GM12878 (cell line): ENCODE data around the gene PITPNC1. TPM values are rescaled to one million over a fixed set of nuclear protein-coding genes. Genes with fewer than 3 reads are reported as not detected.

ENCODE experiments used
- ATAC-seq: fragments of 200-7000 bp; cut with Tn5 transposase; 3 replicates; pipeline ENCODE4 v1.9.1; 2020; ENCODE audit warnings: mild to moderate bottlenecking, moderate library complexity
- BruUV-seq: library from RNA; stranded (reverse); fragments of 400-500 nt; replicated peaks from 2 replicates; lab custom pipeline; 2021; lab: Mats Ljungman, UMichigan
- CTCF ChIA-PET: fragments of 300-600 bp; sonication (Branson Sonifier 250); formaldehyde crosslinking; extraction: SDS; loops from one replicate; lab custom pipeline; 2021; ENCODE audit warnings: inconsistent platforms; lab: Yijun Ruan, JAX
- POLR2A ChIA-PET: fragments of 350-600 bp; formaldehyde crosslinking; extraction: SDS; loops from one replicate; lab custom pipeline; 2021; ENCODE audit warnings: inconsistent platforms; lab: Charles Lee
- RAD21 ChIA-PET: fragments of 300-600 bp; sonication (Branson Sonifier 250); formaldehyde crosslinking; loops from one replicate; lab custom pipeline; 2023; ENCODE audit warnings: antibody characterized with exemption; ENCODE audit not compliant: unreplicated experiment; lab: Charles Lee
- SMC1A ChIA-PET: fragments of 300-600 bp; sonication (Branson Sonifier 250); formaldehyde crosslinking; loops from one replicate; lab custom pipeline; 2023; ENCODE audit not compliant: unreplicated experiment, uncharacterized antibody; lab: Charles Lee
- DNase-seq: peaks from one replicate; pipeline ENCODE4 v3.0.0-alpha.2; 2011; ENCODE audit warnings: low read depth, low spot score
- FAIRE-seq: peaks from 3 replicates; lab custom pipeline; 2011; peaks lifted over from hg19 to GRCh38; lab: Jason Lieb, UNC
- H2AFZ ChIP-seq: 2 replicates; pipeline ENCODE4 v1.6.0; 2011; ENCODE audit warnings: low read depth, low read length, control low read depth; ENCODE audit not compliant: control insufficient read depth
- H3K27ac ChIP-seq: 2 replicates; pipeline ENCODE4 v1.5.1; 2011; ENCODE audit warnings: control low read depth; ENCODE audit not compliant: control insufficient read depth, insufficient read depth
- H3K27me3 ChIP-seq, 2 experiments: replicated peaks in 1 of 2; 2 replicates each; pipeline versions ENCODE4 v1.6.0 to v1.6.1; 2011; ENCODE audit warnings: low read length in 1 of 2; ENCODE audit not compliant: control insufficient read depth in 2 of 2, insufficient read depth in 2 of 2
- H3K36me3 ChIP-seq, 2 experiments: 2 replicates each; pipeline ENCODE4 v1.5.1; 2011; ENCODE audit warnings: low read length in 1 of 2; ENCODE audit not compliant: control insufficient read depth in 2 of 2, insufficient read depth in 2 of 2
- H3K4me1 ChIP-seq: 2 replicates; pipeline ENCODE4 v1.6.1; 2011; ENCODE audit warnings: mild to moderate bottlenecking, low read length, moderate library complexity, mixed read lengths; ENCODE audit not compliant: control insufficient read depth, insufficient read depth
- H3K4me2 ChIP-seq: 2 replicates; pipeline ENCODE4 v1.6.0; 2011; ENCODE audit warnings: control low read depth; ENCODE audit not compliant: control insufficient read depth, insufficient read depth
- H3K4me3 ChIP-seq: fragments of 200-600 bp; sonication (generic); 2 replicates; pipeline ENCODE4 v1.5.1; 2016
- H3K79me2 ChIP-seq: 2 replicates; pipeline ENCODE4 v1.6.0; 2011; ENCODE audit warnings: low read length; ENCODE audit not compliant: control insufficient read depth, insufficient read depth
- H3K9ac ChIP-seq: 2 replicates; pipeline ENCODE4 v1.8.0; 2011; ENCODE audit warnings: low read length, control low read depth, mixed read lengths; ENCODE audit not compliant: control insufficient read depth, insufficient read depth
- H3K9me3 ChIP-seq: replicated peaks from 3 replicates; pipeline ENCODE4 v1.5.1; 2011; ENCODE audit warnings: mild to moderate bottlenecking, low read length; ENCODE audit not compliant: control insufficient read depth, insufficient read depth
- H4K20me1 ChIP-seq: 2 replicates; pipeline ENCODE4 v1.6.0; 2011; ENCODE audit not compliant: control insufficient read depth, insufficient read depth
- EP300 ChIP-seq, 2 experiments: fragments of 150-350 bp in 1 of 2; IDR thresholded peaks; 2 replicates each; pipeline ENCODE4 v1.6.1; 2011 to 2012; ENCODE audit warnings: low read depth in 2 of 2, low read length in 2 of 2, borderline replicate concordance in 1 of 2, improper control_type of control experiment in 1 of 2, inconsistent platforms in 1 of 2; ENCODE audit not compliant: control insufficient read depth in 1 of 2
- ESRRA ChIP-seq: IDR thresholded peaks from 2 replicates; pipeline ENCODE4 v1.6.1; 2012; ENCODE audit warnings: mild to moderate bottlenecking, low read length, improper control_type of control experiment
- FOXK2 ChIP-seq: fragments of 450-650 bp; IDR thresholded peaks from 2 replicates; pipeline ENCODE4 v1.6.1; 2017; ENCODE audit warnings: mild to moderate bottlenecking, moderate library complexity
- HCFC1 ChIP-seq: fragments of 150-350 bp; IDR thresholded peaks from 2 replicates; pipeline ENCODE4 v1.6.1; 2014; ENCODE audit warnings: low read length
- JUND ChIP-seq: IDR thresholded peaks from 2 replicates; pipeline ENCODE4 v1.6.1; 2012; ENCODE audit warnings: low read depth, mild to moderate bottlenecking, low read length, improper control_type of control experiment, moderate library complexity
- MEF2A ChIP-seq: IDR thresholded peaks from 2 replicates; pipeline ENCODE4 v1.6.1; 2011; ENCODE audit warnings: low read depth, mild to moderate bottlenecking, low read length, moderate library complexity; ENCODE audit not compliant: insufficient read depth
- NFIC ChIP-seq: IDR thresholded peaks from 2 replicates; pipeline ENCODE4 v1.6.1; 2012; ENCODE audit warnings: low read depth, mild to moderate bottlenecking, inconsistent platforms, low read length, moderate library complexity
- PML ChIP-seq: IDR thresholded peaks from 2 replicates; pipeline ENCODE4 v1.6.1; 2012; ENCODE audit warnings: low read length, inconsistent platforms
- RAD51 ChIP-seq: fragments of 450-650 bp; IDR thresholded peaks from 2 replicates; pipeline ENCODE4 v1.6.1; 2016; ENCODE audit warnings: moderate library complexity, mild to moderate bottlenecking, inconsistent platforms
- RB1 ChIP-seq: fragments of 450-650 bp; formaldehyde crosslinking; IDR thresholded peaks from 2 replicates; pipeline ENCODE4 v1.6.1; 2017; ENCODE audit warnings: mild to moderate bottlenecking, borderline replicate concordance
- RBBP5 ChIP-seq: fragments of 200-600 bp; sonication (generic); conservative IDR thresholded peaks from 2 replicates; pipeline ENCODE4 v1.6.1; 2016
- RUNX3 ChIP-seq: IDR thresholded peaks from 2 replicates; pipeline ENCODE4 v1.6.1; 2012; ENCODE audit warnings: low read length, inconsistent platforms
- SMAD1 ChIP-seq: fragments of 450-650 bp; IDR thresholded peaks from 2 replicates; pipeline ENCODE4 v1.6.1; 2018; ENCODE audit warnings: mild to moderate bottlenecking, low read depth; ENCODE audit not compliant: partially characterized antibody
- SMARCA5 ChIP-seq: fragments of 450-650 bp; IDR thresholded peaks from 2 replicates; pipeline ENCODE4 v1.6.1; 2017; ENCODE audit warnings: mild to moderate bottlenecking
- STAT1 ChIP-seq: fragments of 450-650 bp; conservative IDR thresholded peaks from 2 replicates; pipeline ENCODE4 v1.6.1; 2014; ENCODE audit warnings: antibody characterized with exemption, mild to moderate bottlenecking
- TAF1 ChIP-seq: IDR thresholded peaks from 2 replicates; pipeline ENCODE4 v1.6.1; 2011; ENCODE audit warnings: mild to moderate bottlenecking, low read depth, low read length, borderline replicate concordance
- ZNF24 ChIP-seq: fragments of 450-650 bp; IDR thresholded peaks from 2 replicates; pipeline ENCODE4 v1.6.1; 2017; ENCODE audit warnings: antibody characterized with exemption, mild to moderate bottlenecking
- WGBS: methylation state at CpG from one replicate; pipeline ENCODE4 v1.1.6; 2016; ENCODE audit warnings: low lambda C conversion rate; ENCODE audit not compliant: insufficient replicate concordance, insufficient coverage; ENCODE audit errors: missing lambda C conversion rate; 5-methylcytosine and 5-hydroxymethylcytosine counted together
- in situ Hi-C: fragments of 300-500 bp; cut with MboI; formaldehyde crosslinking; loops from 9 replicates; pipeline ENCODE4 v1.14.3; 2018; ENCODE audit warnings: mixed read lengths
- intact Hi-C: fragments of 100-400 bp; cut with micrococcal nuclease; formaldehyde crosslinking; loops from one replicate; pipeline ENCODE4 v1.14.2; 2022; ENCODE audit not compliant: unreplicated experiment
- polyA plus RNA-seq, 11 experiments: library from polyadenylated mRNA; depleted of rRNA in 4 of 11; unstranded in 6 of 11; stranded (reverse) in 5 of 11; fragments of >200 nt; fragmentation: Nextera tagmentation in 4 of 11; fragmentation: Illumina TruSeq in 1 of 11; extraction: Ambion mirVana in 4 of 11; extraction: Trizol in 1 of 11; gene quantifications; 1 replicate in 1 of 11; 2 replicates in 10 of 11; pipeline versions ENCODE4 v1.2.1 to v1.2.3, GENCODE V29; 2011 to 2016; ENCODE audit warnings: inconsistent platforms in 2 of 11, missing spikeins in 2 of 11, low read depth in 1 of 11
- total RNA-seq, 4 experiments: library from RNA; depleted of rRNA in 3 of 4; stranded (reverse); fragments of >200 nt in 3 of 4; fragmentation: Illumina TruSeq in 1 of 4; extraction: Trizol in 1 of 4; gene quantifications; 2 replicates each; pipeline versions ENCODE4 v1.2.1 to v1.2.3, GENCODE V29; 2013 to 2021
- TF ChIP-seq, protein P1 (sequence below): fragments of 450-650 bp; IDR thresholded peaks from 2 replicates; pipeline ENCODE4 v1.6.1; 2016; ENCODE audit warnings: mild to moderate bottlenecking, moderate library complexity, borderline replicate concordance
- TF ChIP-seq, protein P2 (sequence below): IDR thresholded peaks from 2 replicates; pipeline ENCODE4 v1.6.1; 2011; ENCODE audit warnings: borderline replicate concordance, low read depth, mild to moderate bottlenecking, moderate library complexity, mixed read lengths, low read length; ENCODE audit not compliant: insufficient read depth; ENCODE audit errors: extremely low read length
- TF ChIP-seq, protein P3 (sequence below): IDR thresholded peaks from 2 replicates; pipeline ENCODE4 v1.6.1; 2012; ENCODE audit warnings: low read depth, low read length, improper control_type of control experiment

PITPNC1 gene
- total and polyA plus RNA-seq, 10 of the 15 experiments (the other 5 are each of a cell fraction or from before 2014, with no cell fraction given): 12.2 to 62.4 (median 47.3) TPM

DNA sequence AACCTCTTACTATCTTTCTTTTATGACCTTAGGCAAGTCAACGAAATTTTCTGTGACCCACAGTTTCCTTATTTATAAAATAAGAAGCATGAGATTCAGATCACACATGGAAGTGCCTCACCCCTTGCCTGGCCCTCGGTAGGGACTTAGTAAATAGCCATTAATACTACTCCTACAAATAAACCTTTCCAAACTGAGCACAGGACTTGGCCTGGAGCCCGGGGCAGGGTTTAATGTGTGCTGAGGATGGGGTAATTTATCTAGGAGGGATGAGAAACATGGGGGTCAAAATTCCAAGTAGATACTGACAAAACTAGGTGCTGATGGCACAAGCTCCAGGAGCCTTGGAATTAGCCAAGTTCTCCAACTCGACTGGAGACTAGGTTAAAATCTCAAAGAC lies 35.0 kb downstream of the PITPNC1 start (continued):
- TF ChIP-seq, protein P1, sequence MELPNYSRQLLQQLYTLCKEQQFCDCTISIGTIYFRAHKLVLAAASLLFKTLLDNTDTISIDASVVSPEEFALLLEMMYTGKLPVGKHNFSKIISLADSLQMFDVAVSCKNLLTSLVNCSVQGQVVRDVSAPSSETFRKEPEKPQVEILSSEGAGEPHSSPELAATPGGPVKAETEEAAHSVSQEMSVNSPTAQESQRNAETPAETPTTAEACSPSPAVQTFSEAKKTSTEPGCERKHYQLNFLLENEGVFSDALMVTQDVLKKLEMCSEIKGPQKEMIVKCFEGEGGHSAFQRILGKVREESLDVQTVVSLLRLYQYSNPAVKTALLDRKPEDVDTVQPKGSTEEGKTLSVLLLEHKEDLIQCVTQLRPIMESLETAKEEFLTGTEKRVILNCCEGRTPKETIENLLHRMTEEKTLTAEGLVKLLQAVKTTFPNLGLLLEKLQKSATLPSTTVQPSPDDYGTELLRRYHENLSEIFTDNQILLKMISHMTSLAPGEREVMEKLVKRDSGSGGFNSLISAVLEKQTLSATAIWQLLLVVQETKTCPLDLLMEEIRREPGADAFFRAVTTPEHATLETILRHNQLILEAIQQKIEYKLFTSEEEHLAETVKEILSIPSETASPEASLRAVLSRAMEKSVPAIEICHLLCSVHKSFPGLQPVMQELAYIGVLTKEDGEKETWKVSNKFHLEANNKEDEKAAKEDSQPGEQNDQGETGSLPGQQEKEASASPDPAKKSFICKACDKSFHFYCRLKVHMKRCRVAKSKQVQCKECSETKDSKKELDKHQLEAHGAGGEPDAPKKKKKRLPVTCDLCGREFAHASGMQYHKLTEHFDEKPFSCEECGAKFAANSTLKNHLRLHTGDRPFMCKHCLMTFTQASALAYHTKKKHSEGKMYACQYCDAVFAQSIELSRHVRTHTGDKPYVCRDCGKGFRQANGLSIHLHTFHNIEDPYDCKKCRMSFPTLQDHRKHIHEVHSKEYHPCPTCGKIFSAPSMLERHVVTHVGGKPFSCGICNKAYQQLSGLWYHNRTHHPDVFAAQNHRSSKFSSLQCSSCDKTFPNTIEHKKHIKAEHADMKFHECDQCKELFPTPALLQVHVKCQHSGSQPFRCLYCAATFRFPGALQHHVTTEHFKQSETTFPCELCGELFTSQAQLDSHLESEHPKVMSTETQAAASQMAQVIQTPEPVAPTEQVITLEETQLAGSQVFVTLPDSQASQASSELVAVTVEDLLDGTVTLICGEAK: no peak
- no peak for TF ChIP-seq SMAD1
- TF ChIP-seq ESRRA: no peak
- no peak for TF ChIP-seq ZNF24
- TF ChIP-seq SMARCA5: no peak
- no peak for TF ChIP-seq MEF2A
- no peak for TF ChIP-seq RBBP5
- no peak for TF ChIP-seq JUND
- no peak for TF ChIP-seq EP300 (IDR thresholded peaks at IDR 0.05; ENCODE audit: borderline replicate concordance in 1 of 2, control insufficient read depth in 1 of 2, low read depth in 2 of 2, low read length in 2 of 2)
- TF ChIP-seq RUNX3: no peak

DNA sequence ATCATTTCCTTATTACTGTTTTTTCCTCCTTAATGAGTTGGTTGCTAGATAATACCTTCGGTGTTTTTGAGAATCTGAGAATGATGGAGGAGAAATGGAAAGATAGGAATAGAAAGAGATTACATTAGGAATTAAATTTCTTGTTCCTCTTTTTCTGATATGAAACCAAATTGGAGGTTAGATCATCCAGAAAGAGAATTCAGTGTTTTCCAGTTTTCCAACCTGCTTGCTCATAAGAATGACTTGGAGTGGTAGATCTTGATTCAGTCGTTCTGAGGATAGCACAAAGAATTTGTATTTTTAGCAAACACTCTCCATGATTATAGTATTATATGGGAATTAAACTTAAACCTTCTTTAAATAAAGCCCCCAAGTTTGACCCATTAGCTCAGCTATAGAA lies 35.9 kb downstream of the PITPNC1 start:
- no peak overlapping the region for H3K4me2 ChIP-seq
- SMC1A ChIA-PET: no interaction called here
- CTCF ChIA-PET: no interaction called here
- H3K79me2 ChIP-seq: peaks cover 21% of the 10 kb centered on the region
- H3K27ac ChIP-seq: no peak overlapping the region
- in situ Hi-C loops: no loop called here
- RAD21 ChIA-PET: no interaction called here
- no peaks in the 10 kb centered on the region; a peak in 1 of 4 replicates for H3K36me3 ChIP-seq
- BruUV-seq: no TSS peak
- FAIRE-seq (no peak), ATAC-seq (no peak), DNase-seq (no peak)
- H4K20me1 ChIP-seq: no peaks in the 10 kb centered on the region
- H3K4me1 ChIP-seq: no peaks in the 10 kb centered on the region
- intact Hi-C loops: no loop called here
- no peak overlapping the region for H3K9ac ChIP-seq
- no peaks in the 10 kb centered on the region; the same call in 2 of the 3 replicates for H3K9me3 ChIP-seq
- no peak overlapping the region for H2AFZ ChIP-seq
- 42% methylated on average over 2 of the region's 2 CpGs for WGBS
- POLR2A ChIA-PET: no interaction called here
- no peaks in the 10 kb centered on the region for H3K27me3 ChIP-seq
- no peak overlapping the region for H3K4me3 ChIP-seq
- TF ChIP-seq, protein P2, sequence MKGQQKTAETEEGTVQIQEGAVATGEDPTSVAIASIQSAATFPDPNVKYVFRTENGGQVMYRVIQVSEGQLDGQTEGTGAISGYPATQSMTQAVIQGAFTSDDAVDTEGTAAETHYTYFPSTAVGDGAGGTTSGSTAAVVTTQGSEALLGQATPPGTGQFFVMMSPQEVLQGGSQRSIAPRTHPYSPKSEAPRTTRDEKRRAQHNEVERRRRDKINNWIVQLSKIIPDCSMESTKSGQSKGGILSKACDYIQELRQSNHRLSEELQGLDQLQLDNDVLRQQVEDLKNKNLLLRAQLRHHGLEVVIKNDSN: no peak
- TF ChIP-seq NFIC (no peak), PML (no peak), HCFC1 (no peak), ZNF24 (no peak), STAT1 (no peak), FOXK2 (no peak), TAF1 (no peak), RAD51 (no peak), RB1 (no peak)
- TF ChIP-seq, protein P3, sequence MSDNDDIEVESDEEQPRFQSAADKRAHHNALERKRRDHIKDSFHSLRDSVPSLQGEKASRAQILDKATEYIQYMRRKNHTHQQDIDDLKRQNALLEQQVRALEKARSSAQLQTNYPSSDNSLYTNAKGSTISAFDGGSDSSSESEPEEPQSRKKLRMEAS: no peak
